ENCODE results near the gene CDH13. TPM values are rescaled to one million over a fixed set of nuclear protein-coding genes. Genes with fewer than 3 reads are reported as not detected.

CDH13 gene
- total RNA-seq, 2 donors from 2014 or later = 228 to 280 TPM

GRCh38 chr16:83742124-83742899 is 1115.5 kb downstream of the CDH13 start:
- TF ChIP-seq, protein P1, sequence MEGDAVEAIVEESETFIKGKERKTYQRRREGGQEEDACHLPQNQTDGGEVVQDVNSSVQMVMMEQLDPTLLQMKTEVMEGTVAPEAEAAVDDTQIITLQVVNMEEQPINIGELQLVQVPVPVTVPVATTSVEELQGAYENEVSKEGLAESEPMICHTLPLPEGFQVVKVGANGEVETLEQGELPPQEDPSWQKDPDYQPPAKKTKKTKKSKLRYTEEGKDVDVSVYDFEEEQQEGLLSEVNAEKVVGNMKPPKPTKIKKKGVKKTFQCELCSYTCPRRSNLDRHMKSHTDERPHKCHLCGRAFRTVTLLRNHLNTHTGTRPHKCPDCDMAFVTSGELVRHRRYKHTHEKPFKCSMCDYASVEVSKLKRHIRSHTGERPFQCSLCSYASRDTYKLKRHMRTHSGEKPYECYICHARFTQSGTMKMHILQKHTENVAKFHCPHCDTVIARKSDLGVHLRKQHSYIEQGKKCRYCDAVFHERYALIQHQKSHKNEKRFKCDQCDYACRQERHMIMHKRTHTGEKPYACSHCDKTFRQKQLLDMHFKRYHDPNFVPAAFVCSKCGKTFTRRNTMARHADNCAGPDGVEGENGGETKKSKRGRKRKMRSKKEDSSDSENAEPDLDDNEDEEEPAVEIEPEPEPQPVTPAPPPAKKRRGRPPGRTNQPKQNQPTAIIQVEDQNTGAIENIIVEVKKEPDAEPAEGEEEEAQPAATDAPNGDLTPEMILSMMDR (IDR thresholded peaks at IDR 0.05) = no peak
- Histone ChIP-seq H3K27me3 (replicated peaks; ENCODE audit: insufficient read depth) (no peaks in the 10 kb centered on the region), H3K9me3 (no peaks in the 10 kb centered on the region), H3K4me3 (no peak overlapping the region), H3K36me3 (no peaks in the 10 kb centered on the region), H3K27ac (no peak overlapping the region), H3K4me1 (ENCODE audit: control insufficient read depth in 1 of 2, low read depth in 2 of 2) (no peaks in the 10 kb centered on the region)
- ATAC-seq (ENCODE audit: insufficient number of reproducible peaks, low FRiP score, low read depth) (no peak), DNase-seq (ENCODE audit: low spot score) (no peak)

- Histone ChIP-seq H3K36me3 (no peaks in the 10 kb centered on the region), H3K4me3 (no peak overlapping the region), H3K9me3 (no peaks in the 10 kb centered on the region), H3K4me1 (ENCODE audit: control insufficient read depth in 1 of 2, low read depth in 2 of 2) (no peaks in the 10 kb centered on the region), H3K27ac (no peak overlapping the region), H3K27me3 (replicated peaks; ENCODE audit: insufficient read depth) (no peaks in the 10 kb centered on the region)
- DNase-seq (ENCODE audit: low spot score) (no peak), ATAC-seq (ENCODE audit: insufficient number of reproducible peaks, low FRiP score, low read depth) (no peak)
- TF ChIP-seq, protein P1 (IDR thresholded peaks at IDR 0.05) = no peak
Measured at GRCh38 chr16:83743241-83743640, 1116.5 kb downstream of the CDH13 start.

DNA sequence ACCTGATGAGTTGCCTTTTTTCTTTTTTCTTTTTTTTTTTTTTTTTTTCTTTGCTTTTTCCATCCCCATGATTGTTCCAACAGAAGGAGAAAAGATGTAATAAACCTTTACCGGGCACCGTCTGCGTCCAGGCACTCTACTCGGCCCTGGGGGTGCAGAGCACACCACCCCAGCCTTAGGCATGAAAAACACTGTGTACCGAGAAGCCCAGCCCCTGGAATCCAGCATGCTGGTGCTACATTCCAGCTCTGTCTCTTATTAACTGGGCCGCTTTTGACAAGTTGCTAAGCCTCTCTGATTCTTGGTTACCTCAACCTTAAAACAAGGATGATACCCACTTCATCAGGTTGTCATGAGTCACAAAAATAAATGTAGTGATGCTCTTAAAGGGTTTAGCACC is 1117.0 kb downstream of the CDH13 start:
- ATAC-seq (ENCODE audit: insufficient number of reproducible peaks, low FRiP score, low read depth) = no peak
- no peak overlapping the region for H3K4me3 ChIP-seq
- no peaks in the 10 kb centered on the region for H3K27me3 ChIP-seq (replicated peaks; ENCODE audit: insufficient read depth)
- peaks cover 2% of the 10 kb centered on the region for H3K36me3 ChIP-seq
- H3K4me1 ChIP-seq (ENCODE audit: control insufficient read depth in 1 of 2, low read depth in 2 of 2) = no peaks in the 10 kb centered on the region
- H3K9me3 ChIP-seq = no peaks in the 10 kb centered on the region
- H3K27ac ChIP-seq = no peak overlapping the region
- no peak for DNase-seq (ENCODE audit: low spot score)
- TF ChIP-seq, protein P1 (IDR thresholded peaks at IDR 0.05) = no peak

- H3K36me3 ChIP-seq = peaks cover 10% of the 10 kb centered on the region
- no peak overlapping the region for H3K4me3 ChIP-seq
- TF ChIP-seq, protein P1 (IDR thresholded peaks at IDR 0.05) = no peak
- no peak for DNase-seq (ENCODE audit: low spot score)
- H3K9me3 ChIP-seq = no peaks in the 10 kb centered on the region
- no peaks in the 10 kb centered on the region for H3K27me3 ChIP-seq (replicated peaks; ENCODE audit: insufficient read depth)
- ATAC-seq (ENCODE audit: insufficient number of reproducible peaks, low FRiP score, low read depth) = peak; percentile 43
- H3K27ac ChIP-seq = no peak overlapping the region
- H3K4me1 ChIP-seq (ENCODE audit: control insufficient read depth in 1 of 2, low read depth in 2 of 2) = no peaks in the 10 kb centered on the region
Measured at GRCh38 chr16:83744441-83744981, 1117.7 kb downstream of the CDH13 start.

DNA sequence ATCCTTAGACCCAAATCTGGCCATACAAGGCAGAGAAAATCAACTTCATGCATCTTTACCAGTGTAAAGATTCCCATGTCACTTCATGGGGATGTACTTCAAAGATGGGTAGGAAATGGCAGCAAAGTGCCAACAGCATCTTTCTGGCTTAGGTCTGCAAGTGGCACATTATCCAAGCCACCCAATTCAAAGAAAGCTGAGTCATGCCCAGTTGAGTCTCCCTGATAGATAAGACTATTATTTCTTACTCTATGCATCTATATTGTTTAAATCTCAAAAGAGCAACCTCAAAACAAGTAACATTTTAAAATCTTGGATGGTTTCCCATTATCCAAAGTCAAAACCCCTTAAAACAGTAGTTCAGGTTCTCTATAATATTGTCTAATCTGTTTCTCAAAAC is 1119.8 kb downstream of the CDH13 start:
- ATAC-seq (ENCODE audit: insufficient number of reproducible peaks, low FRiP score, low read depth) = no peak
- H3K36me3 ChIP-seq = peaks cover 11% of the 10 kb centered on the region
- H3K27ac ChIP-seq = no peak overlapping the region
- H3K4me3 ChIP-seq = no peak overlapping the region
- no peak for DNase-seq (ENCODE audit: low spot score)
- no peaks in the 10 kb centered on the region for H3K4me1 ChIP-seq (ENCODE audit: control insufficient read depth in 1 of 2, low read depth in 2 of 2)
- no peaks in the 10 kb centered on the region for H3K9me3 ChIP-seq
- TF ChIP-seq, protein P1 (IDR thresholded peaks at IDR 0.05) = no peak
- H3K27me3 ChIP-seq (replicated peaks; ENCODE audit: insufficient read depth) = no peaks in the 10 kb centered on the region
